Activated T-cell treated with anti-CD3 and anti-CD28 coated beads, Interleukin-2, amount 50 U/mL, for 72 hours (primary cell): ENCODE data around the gene ALDH1A3. TPM values are rescaled to one million over a fixed set of nuclear protein-coding genes. Genes with fewer than 3 reads are reported as not detected.
A peak's percentile ranks its signal among the peaks of the same experiment; 100 is the strongest.
"Not testable (repeated sequence)": the region's sequence is repeated elsewhere in the genome, so short reads cannot be mapped to it uniquely, and the experiment has no call there.

Experiments used
- ATAC-seq, 2 donors: fragments of 150-1000 bp; cut with Tn5 transposase; replicated peaks in 1 of 2; 2 replicates each; pipeline ENCODE4 v1.10.0; 2021; ENCODE audit warnings: moderate library complexity in 2 of 2, mild to moderate bottlenecking in 1 of 2
- DNase-seq, 2 donors: peaks; one replicate each; pipeline ENCODE4 v3.0.0; 2021 to 2022; ENCODE audit warnings: mixed read lengths in 1 of 2
- H3K27ac Mint-ChIP-seq: one replicate; pipeline ENCODE4 v1.8.0; 2022; ENCODE audit warnings: mild to moderate bottlenecking, moderate library complexity, mixed read lengths
- H3K27me3 Mint-ChIP-seq: one replicate; pipeline ENCODE4 v1.8.0; 2022; ENCODE audit warnings: low read depth, mixed read lengths
- H3K36me3 Mint-ChIP-seq, 2 donors: one replicate each; pipeline ENCODE4 v1.8.0; 2022; ENCODE audit warnings: mixed read lengths in 2 of 2, mild to moderate bottlenecking in 1 of 2; ENCODE audit not compliant: insufficient read depth in 2 of 2
- H3K4me1 Mint-ChIP-seq: one replicate; pipeline ENCODE4 v1.8.0; 2022; ENCODE audit warnings: low read depth, mixed read lengths
- H3K4me3 Mint-ChIP-seq, 2 donors: one replicate each; pipeline ENCODE4 v1.8.0; 2022; ENCODE audit warnings: mild to moderate bottlenecking in 2 of 2, mixed read lengths in 2 of 2, moderate library complexity in 2 of 2
- H3K9me3 Mint-ChIP-seq, 2 donors: one replicate each; pipeline ENCODE4 v1.8.0; 2022; ENCODE audit warnings: mixed read lengths in 2 of 2
- total RNA-seq, 2 donors: library from RNA; stranded (reverse); gene quantifications; one replicate each; pipeline ENCODE4 v1.2.3, GENCODE V29; 2022

The ALDH1A3 gene
- total RNA-seq, 2 donors from 2014 or later: 0.14 TPM; not detected in 1

GRCh38 chr15:100849021-100849854, 30.4 kb upstream of the ALDH1A3 start:
- peaks cover 25% of the 10 kb centered on the region for H3K27me3 Mint-ChIP-seq
- DNase-seq (peak; percentile 78 to 79), ATAC-seq (peak; percentile 94 to 95)
- no peak overlapping the region for H3K27ac Mint-ChIP-seq
- H3K4me3 Mint-ChIP-seq: peak overlapping the region; percentile 75 to 87
- H3K4me1 Mint-ChIP-seq: peaks cover 5% of the 10 kb centered on the region
- H3K9me3 Mint-ChIP-seq: no peaks in the 10 kb centered on the region
- no peaks in the 10 kb centered on the region for H3K36me3 Mint-ChIP-seq

GRCh38 chr15:100849855-100850218, 29.8 kb upstream of the ALDH1A3 start:
- peaks cover 5% of the 10 kb centered on the region for H3K4me1 Mint-ChIP-seq
- peak overlapping the region; percentile 75 to 87 for H3K4me3 Mint-ChIP-seq
- no peaks in the 10 kb centered on the region for H3K36me3 Mint-ChIP-seq
- ATAC-seq: no peak
- peaks cover 21% of the 10 kb centered on the region for H3K27me3 Mint-ChIP-seq
- no peaks in the 10 kb centered on the region for H3K9me3 Mint-ChIP-seq
- H3K27ac Mint-ChIP-seq: no peak overlapping the region
- DNase-seq: no peak

GRCh38 chr15:100851428-100852015, 28.1 kb upstream of the ALDH1A3 start:
- H3K4me1 Mint-ChIP-seq, ATAC-seq, H3K4me3 Mint-ChIP-seq, H3K36me3 Mint-ChIP-seq, H3K9me3 Mint-ChIP-seq, H3K27ac Mint-ChIP-seq, DNase-seq: not testable (repeated sequence)
- peaks cover 20% of the 10 kb centered on the region for H3K27me3 Mint-ChIP-seq

- Mint-ChIP-seq H3K27ac (no peak overlapping the region), H3K4me3 (no peak overlapping the region), H3K4me1 (peaks cover 5% of the 10 kb centered on the region), H3K36me3 (no peaks in the 10 kb centered on the region), H3K27me3 (peaks cover 15% of the 10 kb centered on the region), H3K9me3 (no peaks in the 10 kb centered on the region)
- ATAC-seq (no peak), DNase-seq (no peak)
Observed at GRCh38 chr15:100852630-100853029, 27.0 kb upstream of the ALDH1A3 start.

- ATAC-seq: no peak
- Mint-ChIP-seq H3K9me3 (no peaks in the 10 kb centered on the region), H3K4me3 (no peak overlapping the region), H3K36me3 (no peaks in the 10 kb centered on the region), H3K27me3 (peaks cover 11% of the 10 kb centered on the region), H3K4me1 (peaks cover 5% of the 10 kb centered on the region), H3K27ac (no peak overlapping the region)
- DNase-seq: no peak
Observed at GRCh38 chr15:100853676-100854440, 25.8 kb upstream of the ALDH1A3 start.

GRCh38 chr15:100856867-100857266, 22.8 kb upstream of the ALDH1A3 start:
- ATAC-seq (no peak), DNase-seq (no peak)
- H3K27me3 Mint-ChIP-seq: no peaks in the 10 kb centered on the region
- H3K27ac Mint-ChIP-seq: no peak overlapping the region
- H3K36me3 Mint-ChIP-seq: no peaks in the 10 kb centered on the region
- H3K4me3 Mint-ChIP-seq: no peak overlapping the region
- H3K4me1 Mint-ChIP-seq: no peaks in the 10 kb centered on the region
- no peaks in the 10 kb centered on the region for H3K9me3 Mint-ChIP-seq

GRCh38 chr15:100858294-100858693, 21.3 kb upstream of the ALDH1A3 start:
- H3K4me1 Mint-ChIP-seq: no peaks in the 10 kb centered on the region
- H3K36me3 Mint-ChIP-seq: no peaks in the 10 kb centered on the region
- DNase-seq (no peak), ATAC-seq (no peak)
- H3K27ac Mint-ChIP-seq: no peak overlapping the region
- no peak overlapping the region for H3K4me3 Mint-ChIP-seq
- H3K27me3 Mint-ChIP-seq: no peaks in the 10 kb centered on the region
- H3K9me3 Mint-ChIP-seq: no peaks in the 10 kb centered on the region

- ATAC-seq: no peak
- no peak for DNase-seq
- H3K4me3 Mint-ChIP-seq: no peak overlapping the region
- H3K27me3 Mint-ChIP-seq: peaks cover 16% of the 10 kb centered on the region
- H3K36me3 Mint-ChIP-seq: no peaks in the 10 kb centered on the region
- no peaks in the 10 kb centered on the region for H3K4me1 Mint-ChIP-seq
- no peaks in the 10 kb centered on the region for H3K9me3 Mint-ChIP-seq
- no peak overlapping the region for H3K27ac Mint-ChIP-seq
Observed at GRCh38 chr15:100859970-100860828, 19.4 kb upstream of the ALDH1A3 start.

GRCh38 chr15:100860829-100861510, 18.7 kb upstream of the ALDH1A3 start:
- Mint-ChIP-seq H3K27me3 (peaks cover 16% of the 10 kb centered on the region), H3K4me3 (no peak overlapping the region), H3K27ac (no peak overlapping the region), H3K4me1 (no peaks in the 10 kb centered on the region), H3K9me3 (no peaks in the 10 kb centered on the region), H3K36me3 (no peaks in the 10 kb centered on the region)
- ATAC-seq (no peak), DNase-seq (no peak)

GRCh38 chr15:100861511-100861991, 18.1 kb upstream of the ALDH1A3 start:
- ATAC-seq (no peak), DNase-seq (no peak)
- no peaks in the 10 kb centered on the region for H3K36me3 Mint-ChIP-seq
- no peaks in the 10 kb centered on the region for H3K4me1 Mint-ChIP-seq
- H3K4me3 Mint-ChIP-seq: no peak overlapping the region
- no peak overlapping the region for H3K27ac Mint-ChIP-seq
- peaks cover 16% of the 10 kb centered on the region for H3K27me3 Mint-ChIP-seq
- H3K9me3 Mint-ChIP-seq: no peaks in the 10 kb centered on the region

- H3K27ac Mint-ChIP-seq: no peak overlapping the region
- no peaks in the 10 kb centered on the region for H3K9me3 Mint-ChIP-seq
- peaks cover 16% of the 10 kb centered on the region for H3K27me3 Mint-ChIP-seq
- H3K36me3 Mint-ChIP-seq: no peaks in the 10 kb centered on the region
- H3K4me1 Mint-ChIP-seq: no peaks in the 10 kb centered on the region
- ATAC-seq (no peak), DNase-seq (no peak)
- no peak overlapping the region for H3K4me3 Mint-ChIP-seq
Observed at GRCh38 chr15:100862162-100862561, 17.5 kb upstream of the ALDH1A3 start.

- H3K4me1 Mint-ChIP-seq: no peaks in the 10 kb centered on the region
- H3K27ac Mint-ChIP-seq: no peak overlapping the region
- no peaks in the 10 kb centered on the region for H3K9me3 Mint-ChIP-seq
- H3K4me3 Mint-ChIP-seq: no peak overlapping the region
- ATAC-seq: no peak
- H3K27me3 Mint-ChIP-seq: peaks cover 16% of the 10 kb centered on the region
- no peak for DNase-seq
- H3K36me3 Mint-ChIP-seq: no peaks in the 10 kb centered on the region
Observed at GRCh38 chr15:100863075-100863795, 16.4 kb upstream of the ALDH1A3 start.
